GM12891 (cell line): ENCODE data around the gene BEX4.

Experiments used
- POLR2A ChIP-seq: IDR thresholded peaks from 2 replicates; pipeline ENCODE4 v1.6.1; 2011; ENCODE audit warnings: low read depth, low read length, control low read depth
- POLR2AphosphoS5 ChIP-seq: IDR thresholded peaks from 2 replicates; pipeline ENCODE4 v1.6.1; 2011; ENCODE audit warnings: low read depth, low read length, control low read depth
- TAF1 ChIP-seq: IDR thresholded peaks from 2 replicates; pipeline ENCODE4 v1.6.1; 2011; ENCODE audit warnings: low read depth, low read length, control low read depth

- no peak for TF ChIP-seq POLR2A
- no peak for TF ChIP-seq TAF1
- TF ChIP-seq POLR2AphosphoS5 = no peak
These were observed 43.4 kb downstream of the BEX4 start for GRCh38 chrX:103258275-103258674.
